HL-60/S4 (cell line): ENCODE results near the gene AKR1A1.
"Not testable (repeated sequence)": the region's sequence is repeated elsewhere in the genome, so short reads cannot be mapped to it uniquely, and the experiment has no call there.

ENCODE experiments used
- in situ Hi-C: fragments of 300-500 bp; cut with MboI; formaldehyde crosslinking; loops from 2 replicates; pipeline ENCODE4 v1.14.3; 2022; ENCODE audit warnings: low sequenced_read_pairs

Gene AKR1A1

DNA sequence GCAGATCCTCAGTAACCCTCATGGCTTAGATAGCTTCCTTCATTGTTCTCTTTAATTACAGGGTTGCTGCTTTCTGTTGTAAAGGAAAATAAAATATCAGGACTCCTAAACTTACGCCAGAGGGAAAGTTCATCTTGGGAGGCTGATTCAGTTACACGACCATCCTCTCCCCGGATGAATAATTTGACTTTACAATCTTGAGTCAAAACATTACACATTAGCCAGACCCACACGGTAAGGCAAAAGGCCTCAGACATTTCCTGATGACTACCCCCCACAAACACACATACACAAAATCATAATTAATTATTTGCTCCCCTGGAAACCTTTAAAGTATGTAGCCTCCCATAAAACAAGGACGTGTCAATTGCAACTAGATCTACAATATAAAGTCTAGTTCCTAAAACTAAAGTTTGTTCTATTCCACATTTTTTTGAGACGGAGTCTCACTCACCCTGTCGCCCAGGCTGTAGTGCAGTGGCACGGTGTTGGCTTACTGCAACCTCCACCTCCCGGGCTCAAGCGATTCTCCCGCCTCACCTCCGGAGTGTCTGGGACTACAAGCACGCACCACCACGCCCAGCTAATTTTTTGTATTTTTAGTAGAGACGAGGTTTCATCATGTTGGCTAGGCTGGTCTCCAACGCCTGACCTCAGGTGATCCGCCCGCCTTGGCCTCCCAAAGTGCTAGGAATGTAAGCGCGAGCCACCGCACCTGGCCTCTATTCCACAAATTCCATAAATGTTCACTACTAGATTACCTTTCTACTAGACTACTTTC lies 28.1 kb upstream of the AKR1A1 start:
- in situ Hi-C loops, result no loop called here

GRCh38 chr1:45523516-45523915 lies 27.1 kb upstream of the AKR1A1 start:
- in situ Hi-C loops, result not testable (repeated sequence)

- in situ Hi-C loops, result not testable (repeated sequence)
Measured at GRCh38 chr1:45523975-45524374, 26.7 kb upstream of the AKR1A1 start.

DNA sequence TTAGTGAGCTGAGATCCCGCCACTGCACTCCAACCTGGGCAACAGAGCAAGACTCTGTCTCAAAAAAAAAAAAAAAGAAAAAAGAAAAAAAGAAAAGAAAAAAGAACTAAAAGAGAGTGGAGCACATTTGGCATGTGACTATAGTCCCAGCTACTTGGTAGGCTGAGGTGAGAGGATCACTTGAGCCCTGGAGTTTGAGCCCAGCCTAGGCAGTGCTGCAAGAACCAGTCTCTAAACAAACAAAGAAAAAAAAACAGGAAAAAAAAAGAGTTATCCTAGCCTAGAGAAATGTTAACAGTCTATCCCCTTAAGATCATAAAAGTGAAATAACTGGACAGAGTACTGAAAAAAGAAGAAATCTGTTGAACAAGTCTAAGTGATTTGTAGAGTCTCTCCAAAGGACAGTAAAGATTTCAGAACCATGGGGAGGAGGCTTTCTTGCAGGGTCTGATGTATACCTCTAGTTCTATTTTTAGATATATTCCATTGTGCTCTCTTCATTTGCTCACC lies 24.4 kb upstream of the AKR1A1 start:
- in situ Hi-C loops, result no loop called here

DNA sequence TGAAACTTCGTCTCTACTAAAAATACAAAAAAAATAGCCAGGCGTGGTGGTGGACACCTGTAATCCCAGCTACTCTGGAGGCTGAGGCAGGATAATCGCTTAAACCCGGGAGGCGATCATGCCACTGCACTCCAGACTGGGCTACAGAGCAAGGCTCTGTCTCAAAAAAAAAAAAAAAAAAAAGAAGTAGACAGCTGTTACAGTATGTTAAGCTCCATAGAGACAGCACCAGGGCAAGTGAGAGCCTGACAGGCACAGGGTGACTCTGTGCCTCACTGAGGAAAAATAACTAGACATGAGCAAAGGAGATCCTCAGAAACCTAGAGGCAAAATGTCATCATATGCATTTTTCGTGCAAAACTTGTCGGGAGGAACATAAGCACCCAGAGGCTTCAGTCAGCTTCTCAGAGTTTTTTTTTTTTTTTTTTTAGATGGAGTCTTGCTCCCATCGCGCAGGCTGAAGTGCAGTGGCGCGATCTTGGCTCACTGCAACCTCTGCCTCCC lies 19.9 kb upstream of the AKR1A1 start:
- in situ Hi-C loops, result no loop called here

GRCh38 chr1:45531873-45532272 lies 18.8 kb upstream of the AKR1A1 start:
- in situ Hi-C loops, result no loop called here

DNA sequence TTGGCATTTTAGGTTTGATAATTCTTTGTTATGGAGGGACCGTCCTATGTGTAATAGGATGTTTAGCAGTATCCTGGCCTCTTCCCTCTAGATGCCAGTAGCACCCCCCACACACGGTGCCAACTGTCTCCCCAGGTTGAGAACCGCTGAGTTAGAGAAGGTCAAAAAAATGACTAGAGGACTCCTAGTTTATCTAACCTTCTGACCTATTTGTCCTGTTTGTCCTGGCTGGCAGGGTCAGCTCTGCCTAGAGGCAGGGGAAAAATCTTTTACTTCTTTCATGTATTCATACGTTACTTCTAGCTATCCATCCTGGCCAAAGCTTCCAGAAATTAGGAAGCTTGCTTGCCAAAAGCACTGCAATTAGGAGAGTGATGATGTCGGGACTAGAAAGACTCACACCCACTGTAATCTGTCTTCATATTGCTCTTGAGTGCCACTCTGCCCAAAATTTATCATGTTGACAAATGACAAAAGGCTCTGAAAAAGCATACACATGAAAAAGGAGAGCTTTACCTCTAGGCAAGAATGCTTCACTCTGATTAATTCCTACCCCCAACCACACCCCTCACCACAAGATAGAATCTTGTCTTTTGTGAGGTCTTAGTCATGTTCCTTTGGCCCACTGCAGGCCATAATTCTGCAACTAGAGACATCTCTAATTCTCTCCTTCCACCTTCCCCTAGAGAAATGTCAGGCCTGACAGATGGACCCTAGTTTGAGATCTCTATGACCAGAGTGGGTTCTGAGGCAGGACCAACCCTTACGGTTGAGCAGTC lies 14.4 kb upstream of the AKR1A1 start:
- in situ Hi-C loops, result no loop called here

GRCh38 chr1:45536886-45537285 lies 13.7 kb upstream of the AKR1A1 start:
- in situ Hi-C loops, result no loop called here

- in situ Hi-C loops, result no loop called here
Measured at GRCh38 chr1:45541193-45541592, 9.4 kb upstream of the AKR1A1 start.

DNA sequence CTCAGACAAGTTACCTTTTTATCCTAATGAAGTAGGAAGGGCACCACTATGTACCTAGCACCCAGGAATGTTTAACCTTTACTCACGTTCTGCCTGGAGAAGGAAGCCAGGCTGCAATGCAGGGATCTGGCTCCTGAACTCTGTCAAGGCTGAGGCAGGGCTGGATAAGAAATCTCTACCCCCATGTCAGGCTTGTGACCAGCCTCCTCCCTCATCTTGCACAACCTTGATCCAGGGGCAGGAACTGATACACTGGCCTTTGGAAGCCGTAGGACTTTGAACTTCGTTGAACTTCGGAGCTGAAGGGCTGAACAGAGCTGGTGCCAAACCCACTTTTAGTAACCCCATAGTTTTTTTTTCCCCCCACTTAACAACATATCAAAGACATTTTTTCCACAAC lies 8.0 kb upstream of the AKR1A1 start:
- in situ Hi-C loops, result no loop called here

DNA sequence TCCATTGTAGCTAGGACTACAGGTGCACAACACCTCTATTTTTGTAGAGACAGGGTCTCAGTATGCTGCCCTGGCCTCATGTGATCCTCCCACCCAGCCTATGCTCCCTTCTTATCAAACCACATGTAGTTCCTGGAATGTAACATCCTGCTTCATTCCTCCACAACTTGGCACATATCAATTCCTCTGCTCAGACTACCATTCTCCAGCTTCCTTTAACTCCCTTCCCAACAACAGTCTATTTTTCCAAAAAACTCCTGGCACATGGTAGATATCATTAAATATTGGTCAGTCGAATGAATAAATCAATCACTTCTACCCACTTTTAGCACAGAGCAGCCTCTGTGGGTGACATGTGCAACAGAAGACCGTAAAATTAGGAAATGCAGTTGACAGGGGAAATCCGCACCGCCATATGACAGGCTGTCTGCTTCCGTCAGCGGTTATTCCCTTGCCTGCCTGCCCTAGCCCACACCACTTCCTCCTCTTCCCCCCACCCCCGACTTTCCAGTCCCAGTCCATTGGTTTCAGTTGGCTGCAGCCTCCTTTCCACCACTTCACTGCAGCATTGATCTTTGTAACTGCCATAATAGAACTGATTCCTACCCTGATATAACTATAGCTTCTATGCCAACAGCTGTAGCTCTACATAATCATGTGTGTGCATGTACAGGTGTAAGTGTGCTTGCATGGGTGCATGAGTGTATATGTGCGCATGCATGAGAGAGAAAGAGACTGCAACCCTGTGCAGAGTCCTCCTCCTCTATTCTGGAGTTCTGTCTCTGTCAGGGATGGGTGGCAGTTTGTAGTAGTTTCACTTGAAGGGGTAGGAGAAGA lies 6.8 kb upstream of the AKR1A1 start:
- in situ Hi-C loops, result no loop called here

- in situ Hi-C loops, result no loop called here
Measured at GRCh38 chr1:45544530-45544929, 6.1 kb upstream of the AKR1A1 start.

DNA sequence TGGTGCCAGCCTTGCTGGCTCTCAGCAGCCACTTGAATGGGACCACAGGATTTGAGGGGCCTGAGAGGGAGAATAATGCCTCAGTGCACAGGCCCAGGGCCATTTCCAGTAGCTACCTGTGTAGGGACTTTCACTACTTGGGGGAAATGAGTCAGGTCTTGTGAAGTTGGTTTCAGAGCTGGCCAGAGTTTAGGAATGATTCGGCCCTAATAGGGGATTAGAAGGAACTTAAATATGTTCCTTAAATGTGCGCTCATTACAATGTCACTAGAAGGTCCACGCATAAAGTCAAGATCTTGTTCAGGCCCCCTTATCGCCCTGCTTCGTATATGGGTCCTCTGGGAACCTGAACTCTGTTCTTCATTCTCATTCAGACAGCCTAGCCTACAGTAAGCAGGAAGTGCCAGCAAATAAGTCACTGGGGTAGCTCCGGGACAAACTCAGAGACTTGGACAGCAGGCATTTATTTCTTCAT lies 5.6 kb upstream of the AKR1A1 start:
- in situ Hi-C loops, result no loop called here

GRCh38 chr1:45545553-45546310 lies 4.9 kb upstream of the AKR1A1 start:
- in situ Hi-C loops, result no loop called here

- in situ Hi-C loops, result no loop called here
Measured at GRCh38 chr1:45551684-45552083, 1.1 kb downstream of the AKR1A1 start.

DNA sequence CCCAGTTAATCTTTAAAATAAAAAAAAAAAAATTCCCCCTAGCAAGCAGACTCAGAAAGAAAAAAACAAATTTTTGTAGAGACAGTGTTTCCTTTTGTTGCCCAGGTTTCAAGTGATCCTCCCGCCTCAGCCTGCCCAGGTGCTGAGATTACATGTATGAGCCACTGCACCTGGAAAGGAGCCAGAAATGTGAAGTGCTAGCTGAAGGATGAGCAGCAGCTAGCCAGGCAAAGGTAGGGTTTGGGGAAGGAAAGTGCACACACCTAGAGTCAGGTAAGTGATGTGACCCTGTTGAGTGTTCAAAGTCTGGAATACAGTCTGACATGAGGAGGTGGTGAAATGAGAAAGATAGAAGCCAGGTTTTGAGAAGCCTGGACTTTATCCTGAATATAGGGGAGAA lies 1.7 kb downstream of the AKR1A1 start:
- in situ Hi-C loops, result no loop called here

DNA sequence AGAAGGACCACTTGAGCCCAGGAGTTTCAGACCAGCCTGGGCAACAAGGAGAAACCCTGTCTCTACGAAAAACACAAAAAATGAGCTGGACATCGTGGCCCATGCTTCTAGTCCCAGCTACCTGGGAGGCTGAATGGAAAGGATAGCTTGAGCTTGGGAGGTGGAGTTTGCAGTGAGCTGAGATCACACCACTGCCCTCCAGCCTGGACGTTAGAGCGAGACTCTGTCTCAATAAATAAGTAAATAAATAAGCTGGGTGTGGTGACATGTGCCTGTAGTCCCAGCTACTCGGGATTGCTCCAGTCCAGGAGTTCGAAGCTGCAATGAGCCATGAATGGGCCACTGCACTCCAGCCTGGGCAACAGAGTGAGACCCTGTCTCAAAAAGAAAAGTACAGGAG lies 3.6 kb downstream of the AKR1A1 start:
- in situ Hi-C loops, result no loop called here

DNA sequence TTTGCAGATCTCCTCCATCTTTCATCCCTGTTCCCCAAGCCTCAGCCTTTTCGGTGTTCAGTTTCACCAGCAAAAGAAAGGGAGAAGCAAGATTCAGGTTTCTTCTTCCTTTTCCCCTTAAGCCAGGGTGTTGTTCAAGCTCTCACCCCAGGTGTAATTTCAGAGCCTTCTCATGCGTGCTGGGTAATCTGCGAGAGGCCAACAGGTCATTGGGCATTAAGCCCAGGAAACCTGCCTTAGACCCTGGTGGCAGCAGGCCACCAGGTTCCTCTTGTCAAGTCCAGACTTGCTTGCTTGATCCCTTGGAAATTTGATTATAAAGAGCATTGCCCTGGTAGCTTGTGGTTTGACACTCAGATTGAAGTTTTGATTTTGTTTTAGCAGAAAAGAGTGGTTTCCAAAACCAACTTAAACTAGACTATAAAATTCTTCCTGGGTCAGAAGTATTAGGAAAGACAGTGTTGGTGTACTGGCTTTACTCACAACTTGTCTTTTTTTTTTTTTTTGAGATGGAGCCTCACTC lies 6.9 kb downstream of the AKR1A1 start:
- in situ Hi-C loops, result no loop called here

GRCh38 chr1:45563843-45564242 lies 13.2 kb downstream of the AKR1A1 start:
- in situ Hi-C loops, result no loop called here

GRCh38 chr1:45566722-45567121 lies 16.1 kb downstream of the AKR1A1 start:
- in situ Hi-C loops, result loop anchor here (5.0 kb wide), 1 partner anchor 54 kb away; no protein-coding TSS in a partner anchor
